ENCODE results near the gene GLOD5.

DNA sequence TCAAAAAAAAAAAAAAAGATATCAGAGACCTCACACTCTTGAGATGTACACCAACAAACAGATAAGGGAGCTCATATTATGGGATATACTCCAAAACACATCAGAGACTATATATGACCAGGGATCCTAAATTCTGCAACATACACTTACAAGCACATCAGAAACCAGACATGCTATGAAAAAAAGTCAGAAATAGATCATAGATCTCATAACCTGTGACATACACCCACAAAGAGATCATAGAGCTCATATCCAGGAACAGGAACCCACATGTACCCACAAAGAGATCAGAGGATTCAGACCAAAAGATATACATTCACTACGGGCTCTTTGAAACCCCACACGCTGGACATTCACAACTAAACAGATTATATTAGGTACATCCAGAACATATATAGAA, 35.0 kb upstream of the GLOD5 start:
- TF ChIP-seq, protein P1, sequence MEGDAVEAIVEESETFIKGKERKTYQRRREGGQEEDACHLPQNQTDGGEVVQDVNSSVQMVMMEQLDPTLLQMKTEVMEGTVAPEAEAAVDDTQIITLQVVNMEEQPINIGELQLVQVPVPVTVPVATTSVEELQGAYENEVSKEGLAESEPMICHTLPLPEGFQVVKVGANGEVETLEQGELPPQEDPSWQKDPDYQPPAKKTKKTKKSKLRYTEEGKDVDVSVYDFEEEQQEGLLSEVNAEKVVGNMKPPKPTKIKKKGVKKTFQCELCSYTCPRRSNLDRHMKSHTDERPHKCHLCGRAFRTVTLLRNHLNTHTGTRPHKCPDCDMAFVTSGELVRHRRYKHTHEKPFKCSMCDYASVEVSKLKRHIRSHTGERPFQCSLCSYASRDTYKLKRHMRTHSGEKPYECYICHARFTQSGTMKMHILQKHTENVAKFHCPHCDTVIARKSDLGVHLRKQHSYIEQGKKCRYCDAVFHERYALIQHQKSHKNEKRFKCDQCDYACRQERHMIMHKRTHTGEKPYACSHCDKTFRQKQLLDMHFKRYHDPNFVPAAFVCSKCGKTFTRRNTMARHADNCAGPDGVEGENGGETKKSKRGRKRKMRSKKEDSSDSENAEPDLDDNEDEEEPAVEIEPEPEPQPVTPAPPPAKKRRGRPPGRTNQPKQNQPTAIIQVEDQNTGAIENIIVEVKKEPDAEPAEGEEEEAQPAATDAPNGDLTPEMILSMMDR (IDR thresholded peaks at IDR 0.05; ENCODE audit: low read depth, low read length) = no peak
- TF ChIP-seq EZH2phosphoT487 (IDR thresholded peaks at IDR 0.05; ENCODE audit: low read depth) = no peak

All from OCI-LY3 (cell line).